ENCODE data around the gene EEF1AKMT2. TPM values are rescaled to one million over a fixed set of nuclear protein-coding genes. Genes with fewer than 3 reads are reported as not detected.
"Not testable (repeated sequence)": the region's sequence is repeated elsewhere in the genome, so short reads cannot be mapped to it uniquely, and the experiment has no call there.

EEF1AKMT2 gene
- total and polyA plus RNA-seq, 9 donors: 11.9 to 25.8 (median 20.5) TPM

- Histone ChIP-seq H3K4me3 (no peak overlapping the region), H3K27ac (no peak overlapping the region), H3K36me3 (no peaks in the 10 kb centered on the region), H3K4me1 (ENCODE audit: insufficient read depth) (no peaks in the 10 kb centered on the region), H3K27me3 (no peaks in the 10 kb centered on the region), H3K9me3 (no peaks in the 10 kb centered on the region)
- 89 to 94% (median 91%) methylated on average over 3 of the region's 3 CpGs for WGBS, 3 donors
- intact Hi-C loops (cut with DNase I): no loop called here
- DNase-seq: no peak
- TF ChIP-seq POLR2A (IDR thresholded peaks at IDR 0.05): no peak
- TF ChIP-seq EP300 (IDR thresholded peaks at IDR 0.05): no peak
- TF ChIP-seq, protein P1, sequence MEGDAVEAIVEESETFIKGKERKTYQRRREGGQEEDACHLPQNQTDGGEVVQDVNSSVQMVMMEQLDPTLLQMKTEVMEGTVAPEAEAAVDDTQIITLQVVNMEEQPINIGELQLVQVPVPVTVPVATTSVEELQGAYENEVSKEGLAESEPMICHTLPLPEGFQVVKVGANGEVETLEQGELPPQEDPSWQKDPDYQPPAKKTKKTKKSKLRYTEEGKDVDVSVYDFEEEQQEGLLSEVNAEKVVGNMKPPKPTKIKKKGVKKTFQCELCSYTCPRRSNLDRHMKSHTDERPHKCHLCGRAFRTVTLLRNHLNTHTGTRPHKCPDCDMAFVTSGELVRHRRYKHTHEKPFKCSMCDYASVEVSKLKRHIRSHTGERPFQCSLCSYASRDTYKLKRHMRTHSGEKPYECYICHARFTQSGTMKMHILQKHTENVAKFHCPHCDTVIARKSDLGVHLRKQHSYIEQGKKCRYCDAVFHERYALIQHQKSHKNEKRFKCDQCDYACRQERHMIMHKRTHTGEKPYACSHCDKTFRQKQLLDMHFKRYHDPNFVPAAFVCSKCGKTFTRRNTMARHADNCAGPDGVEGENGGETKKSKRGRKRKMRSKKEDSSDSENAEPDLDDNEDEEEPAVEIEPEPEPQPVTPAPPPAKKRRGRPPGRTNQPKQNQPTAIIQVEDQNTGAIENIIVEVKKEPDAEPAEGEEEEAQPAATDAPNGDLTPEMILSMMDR (IDR thresholded peaks at IDR 0.05): no peak
Observed at GRCh38 chr10:124748166-124748565, 43.5 kb downstream of the EEF1AKMT2 start.

DNA sequence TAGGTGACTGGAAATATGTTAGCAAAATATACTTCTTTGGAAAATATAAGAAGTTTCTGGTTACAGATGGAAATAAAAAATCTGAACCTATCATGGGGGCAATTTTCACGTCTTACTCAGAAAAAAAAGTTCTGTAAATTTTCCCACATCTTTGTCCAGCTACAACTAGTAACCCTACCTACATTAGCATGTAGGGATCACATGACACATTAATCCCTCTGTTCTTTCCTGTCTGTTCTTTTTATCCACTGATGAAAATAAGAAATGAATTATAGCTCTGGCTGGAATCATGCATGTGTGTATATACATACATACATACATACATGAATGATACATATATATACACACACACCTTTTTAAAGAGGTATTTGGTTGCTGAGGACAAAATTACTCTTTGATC is 43.9 kb downstream of the EEF1AKMT2 start:
- WGBS, 3 donors: 90 to 98% (median 94%) methylated on average over 1 of the region's 1 CpG
- Histone ChIP-seq H3K36me3 (no peaks in the 10 kb centered on the region), H3K4me3 (no peak overlapping the region), H3K9me3 (no peaks in the 10 kb centered on the region), H3K27ac (no peak overlapping the region), H3K4me1 (ENCODE audit: insufficient read depth) (no peaks in the 10 kb centered on the region), H3K27me3 (no peaks in the 10 kb centered on the region)
- TF ChIP-seq EP300 (IDR thresholded peaks at IDR 0.05) (no peak), POLR2A (IDR thresholded peaks at IDR 0.05) (no peak)
- TF ChIP-seq, protein P1 (IDR thresholded peaks at IDR 0.05): no peak
- no peak for DNase-seq
- intact Hi-C loops (cut with DNase I): no loop called here

DNA sequence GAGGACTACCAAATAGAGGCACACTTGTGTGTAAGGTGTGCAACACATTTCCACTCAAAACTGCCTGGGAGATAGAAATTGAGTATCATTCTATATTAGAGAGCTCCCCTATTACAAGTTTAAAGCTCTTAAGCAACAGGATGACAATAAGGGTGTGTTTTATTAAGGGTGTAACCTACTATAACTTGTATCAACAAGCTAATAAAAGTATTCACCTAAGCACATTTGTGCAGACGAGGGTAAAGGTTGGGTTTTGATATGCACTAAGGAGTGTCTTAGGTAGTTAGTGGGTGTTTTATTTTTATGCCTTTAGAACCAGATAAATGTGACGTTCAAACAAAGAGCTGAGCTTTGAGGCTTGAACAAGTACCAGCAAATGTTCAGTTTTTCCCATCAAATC is 44.7 kb downstream of the EEF1AKMT2 start:
- Histone ChIP-seq H3K4me3 (no peak overlapping the region), H3K4me1 (ENCODE audit: insufficient read depth) (peaks cover 3% of the 10 kb centered on the region), H3K36me3 (no peaks in the 10 kb centered on the region), H3K27me3 (no peaks in the 10 kb centered on the region), H3K27ac (no peak overlapping the region), H3K9me3 (no peaks in the 10 kb centered on the region)
- TF ChIP-seq, protein P1 (IDR thresholded peaks at IDR 0.05): no peak
- TF ChIP-seq EP300 (IDR thresholded peaks at IDR 0.05) (no peak), POLR2A (IDR thresholded peaks at IDR 0.05) (no peak)
- intact Hi-C loops (cut with DNase I): no loop called here
- no peak for DNase-seq
- WGBS, 3 donors: 87 to 91% (median 90%) methylated on average over 2 of the region's 2 CpGs

DNA sequence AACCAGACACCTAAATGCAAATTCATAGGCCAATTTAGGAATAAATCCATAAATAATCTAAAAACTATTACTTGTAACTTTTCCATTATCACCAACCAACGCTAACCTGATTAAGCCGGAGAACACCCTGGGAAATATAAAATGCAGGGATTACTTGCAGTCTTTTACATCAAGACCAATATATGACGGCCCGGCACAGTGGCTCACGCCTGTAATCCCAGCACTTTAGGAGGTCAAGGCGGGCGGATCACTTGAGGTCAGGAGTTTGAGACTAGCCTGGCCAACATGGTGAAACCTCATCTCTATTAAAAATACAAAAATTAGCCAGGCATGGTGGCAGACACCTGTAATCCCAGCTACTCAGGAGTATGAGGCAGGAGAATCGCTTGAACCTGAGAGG is 45.2 kb downstream of the EEF1AKMT2 start:
- H3K27ac ChIP-seq; H3K4me1 ChIP-seq (ENCODE audit: insufficient read depth); H3K4me3 ChIP-seq; H3K9me3 ChIP-seq; DNase-seq; H3K27me3 ChIP-seq; intact Hi-C loops (cut with DNase I); H3K36me3 ChIP-seq: not testable (repeated sequence)
- 94 to 97% (median 96%) methylated on average over 8 of the region's 8 CpGs for WGBS, 3 donors

DNA sequence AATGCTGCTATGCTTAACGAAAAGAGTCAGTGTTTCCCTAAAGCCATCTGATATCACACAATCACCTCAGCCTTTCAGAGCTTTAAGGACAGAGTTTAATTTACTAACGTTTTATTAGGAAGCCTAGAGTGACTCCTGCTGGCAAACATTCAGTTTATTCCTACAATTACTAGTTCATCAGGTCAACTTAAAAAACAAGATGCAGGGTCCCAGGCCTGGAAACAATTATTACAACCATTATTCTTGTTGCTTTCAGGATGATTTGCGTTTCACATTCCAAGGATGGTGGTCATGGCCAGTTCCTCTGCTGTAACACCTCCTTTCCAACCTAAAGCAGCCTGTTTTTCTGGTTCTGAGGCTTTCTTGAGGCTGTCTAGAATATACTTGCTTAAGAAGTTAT is 46.0 kb downstream of the EEF1AKMT2 start:
- 21 to 30% (median 22%) methylated on average over 3 of the region's 3 CpGs for WGBS, 3 donors
- no peak for TF ChIP-seq EP300 (IDR thresholded peaks at IDR 0.05)
- TF ChIP-seq, protein P1 (IDR thresholded peaks at IDR 0.05): peak in 2 of 3 donors; percentile 35 to 53
- TF ChIP-seq POLR2A (IDR thresholded peaks at IDR 0.05): no peak

More for the DNA sequence above, 46.0 kb downstream of the EEF1AKMT2 start:
- no peaks in the 10 kb centered on the region for H3K27me3 ChIP-seq
- intact Hi-C loops (cut with DNase I): loop anchor here in 1 of 4 donors (2.0 kb wide), 1 partner anchor 215 kb away; no protein-coding TSS in a partner anchor
- DNase-seq: no peak
- no peak overlapping the region for H3K4me3 ChIP-seq
- no peaks in the 10 kb centered on the region for H3K36me3 ChIP-seq
- H3K4me1 ChIP-seq (ENCODE audit: insufficient read depth): peaks cover 9% of the 10 kb centered on the region
- no peaks in the 10 kb centered on the region for H3K9me3 ChIP-seq
- H3K27ac ChIP-seq: peak overlapping the region in 1 of 2 donors; percentile 78
